ENCODE measurements around the gene ARHGAP15.

Gene ARHGAP15

DNA sequence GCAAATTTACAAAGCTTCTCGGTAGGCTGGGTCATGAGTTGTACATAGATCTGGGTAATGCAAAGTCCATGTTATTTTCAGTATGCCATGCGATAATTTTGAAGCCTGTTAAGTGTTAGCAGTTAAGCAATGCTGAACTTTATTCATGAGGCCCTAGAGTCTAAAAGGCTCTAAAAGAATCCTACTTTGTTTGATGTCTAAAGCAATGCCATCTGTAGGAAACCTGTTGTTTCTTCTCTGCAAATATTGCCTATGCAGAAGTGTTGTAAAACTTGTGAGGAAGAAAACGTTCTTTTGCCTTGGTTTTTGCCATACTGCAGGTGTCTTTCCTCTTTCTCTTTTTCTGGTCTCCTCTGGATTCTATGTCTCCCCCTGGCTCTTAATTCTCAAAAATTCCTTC lies 9.1 kb downstream of the ARHGAP15 start:
- no peaks in the 10 kb centered on the region for H3K4me1 ChIP-seq (ENCODE audit: low read depth, poor library complexity, severe bottlenecking)
- H3K27me3 ChIP-seq (ENCODE audit: insufficient read depth, low read depth) = no peaks in the 10 kb centered on the region
- no peaks in the 10 kb centered on the region; the same call in 1 of the 2 replicates for H3K79me2 ChIP-seq (ENCODE audit: insufficient read depth, low read depth)
- H3K36me3 ChIP-seq (ENCODE audit: insufficient read depth) = no peaks in the 10 kb centered on the region
- H2AFZ ChIP-seq (ENCODE audit: low read depth) = no peak overlapping the region
- H3K4me3 ChIP-seq (IDR thresholded peaks at IDR 0.05; ENCODE audit: insufficient read depth, low read depth, low read length) = no peak overlapping the region
- TF ChIP-seq, protein P1, sequence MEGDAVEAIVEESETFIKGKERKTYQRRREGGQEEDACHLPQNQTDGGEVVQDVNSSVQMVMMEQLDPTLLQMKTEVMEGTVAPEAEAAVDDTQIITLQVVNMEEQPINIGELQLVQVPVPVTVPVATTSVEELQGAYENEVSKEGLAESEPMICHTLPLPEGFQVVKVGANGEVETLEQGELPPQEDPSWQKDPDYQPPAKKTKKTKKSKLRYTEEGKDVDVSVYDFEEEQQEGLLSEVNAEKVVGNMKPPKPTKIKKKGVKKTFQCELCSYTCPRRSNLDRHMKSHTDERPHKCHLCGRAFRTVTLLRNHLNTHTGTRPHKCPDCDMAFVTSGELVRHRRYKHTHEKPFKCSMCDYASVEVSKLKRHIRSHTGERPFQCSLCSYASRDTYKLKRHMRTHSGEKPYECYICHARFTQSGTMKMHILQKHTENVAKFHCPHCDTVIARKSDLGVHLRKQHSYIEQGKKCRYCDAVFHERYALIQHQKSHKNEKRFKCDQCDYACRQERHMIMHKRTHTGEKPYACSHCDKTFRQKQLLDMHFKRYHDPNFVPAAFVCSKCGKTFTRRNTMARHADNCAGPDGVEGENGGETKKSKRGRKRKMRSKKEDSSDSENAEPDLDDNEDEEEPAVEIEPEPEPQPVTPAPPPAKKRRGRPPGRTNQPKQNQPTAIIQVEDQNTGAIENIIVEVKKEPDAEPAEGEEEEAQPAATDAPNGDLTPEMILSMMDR (conservative IDR thresholded peaks at IDR 0.05; ENCODE audit: low read depth, low read length) = no peak
- no peaks in the 10 kb centered on the region for H4K20me1 ChIP-seq (ENCODE audit: insufficient read depth)
- no peak overlapping the region for H3K9ac ChIP-seq
- H3K27ac ChIP-seq = no peak overlapping the region
- H3K4me2 ChIP-seq = no peak overlapping the region

DNA sequence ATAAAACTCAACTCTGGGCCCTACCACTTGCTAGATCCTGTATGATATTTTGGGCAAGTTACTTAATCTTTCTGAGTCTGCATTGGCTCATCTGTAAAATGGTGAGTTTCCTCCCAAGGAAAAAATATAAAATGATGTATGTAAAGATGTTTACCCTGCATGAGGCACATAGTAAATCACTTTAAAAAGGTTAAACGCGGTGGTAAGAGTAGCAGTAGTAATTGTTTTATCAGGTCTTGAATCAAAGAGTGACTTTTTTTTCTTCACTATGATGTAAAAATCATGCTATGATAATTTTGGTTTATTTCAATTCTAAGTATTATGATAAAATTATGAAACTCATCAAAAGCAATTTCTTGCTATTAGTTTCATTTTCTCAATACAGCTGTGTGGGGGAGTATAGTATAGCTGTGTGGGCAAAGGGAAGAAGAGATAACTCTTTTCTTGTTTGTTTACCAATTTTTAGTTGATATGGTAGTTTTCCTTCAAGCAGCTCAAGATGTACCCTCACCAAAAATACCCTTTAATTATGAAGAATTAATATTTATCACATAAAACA lies 10.7 kb downstream of the ARHGAP15 start:
- H3K4me3 ChIP-seq (IDR thresholded peaks at IDR 0.05; ENCODE audit: insufficient read depth, low read depth, low read length) = no peak overlapping the region
- no peaks in the 10 kb centered on the region for H3K36me3 ChIP-seq (ENCODE audit: insufficient read depth)
- no peak overlapping the region for H3K9ac ChIP-seq
- H4K20me1 ChIP-seq (ENCODE audit: insufficient read depth) = no peaks in the 10 kb centered on the region
- H2AFZ ChIP-seq (ENCODE audit: low read depth) = no peak overlapping the region
- H3K79me2 ChIP-seq (ENCODE audit: insufficient read depth, low read depth) = no peaks in the 10 kb centered on the region
- H3K27me3 ChIP-seq (ENCODE audit: insufficient read depth, low read depth) = no peaks in the 10 kb centered on the region
- no peak overlapping the region for H3K4me2 ChIP-seq
- no peak overlapping the region for H3K27ac ChIP-seq
- TF ChIP-seq, protein P1 (conservative IDR thresholded peaks at IDR 0.05; ENCODE audit: low read depth, low read length) = no peak
- no peaks in the 10 kb centered on the region for H3K4me1 ChIP-seq (ENCODE audit: low read depth, poor library complexity, severe bottlenecking)

DNA sequence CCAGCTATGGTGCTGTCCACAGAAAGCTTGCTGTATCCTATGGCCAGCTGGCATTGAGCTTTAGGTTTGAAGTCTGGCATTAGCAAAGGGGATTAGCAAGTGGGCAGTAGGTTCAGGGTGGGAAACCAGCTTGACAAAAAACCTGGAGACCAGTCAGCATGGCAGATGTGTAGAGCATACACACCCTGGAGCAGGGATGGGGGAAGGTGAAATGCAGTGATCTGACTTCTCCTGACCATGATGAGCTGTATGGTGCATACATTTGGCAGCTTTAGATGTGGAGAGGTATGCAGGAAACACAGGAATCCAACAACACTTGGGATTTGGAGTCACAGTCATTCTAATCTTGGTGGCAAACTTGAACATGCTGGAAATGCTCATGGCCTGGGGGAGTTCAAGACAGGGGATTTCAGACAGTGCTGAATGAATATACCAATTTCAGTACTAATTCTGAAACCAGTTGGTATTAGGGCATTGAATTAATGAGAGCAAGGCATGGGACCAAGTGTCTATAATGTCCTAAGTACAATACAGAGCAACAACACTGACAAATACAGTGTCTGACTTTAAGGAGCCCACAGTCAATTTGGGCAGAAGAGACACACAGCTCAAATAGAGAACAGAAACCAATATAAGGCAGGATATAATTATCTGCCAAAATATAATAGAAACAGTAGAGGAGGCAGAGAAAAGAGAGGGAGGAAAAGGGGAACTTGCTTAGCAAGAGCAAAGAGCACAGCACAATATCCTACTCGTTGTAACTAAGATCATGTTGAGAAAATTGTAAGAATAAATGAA lies 11.8 kb downstream of the ARHGAP15 start:
- no peak overlapping the region for H3K4me2 ChIP-seq
- no peak overlapping the region for H3K27ac ChIP-seq
- H2AFZ ChIP-seq (ENCODE audit: low read depth) = no peak overlapping the region
- no peak overlapping the region for H3K9ac ChIP-seq
- TF ChIP-seq, protein P1 (conservative IDR thresholded peaks at IDR 0.05; ENCODE audit: low read depth, low read length) = no peak
- no peaks in the 10 kb centered on the region for H3K79me2 ChIP-seq (ENCODE audit: insufficient read depth, low read depth)
- H3K36me3 ChIP-seq (ENCODE audit: insufficient read depth) = no peaks in the 10 kb centered on the region
- H3K27me3 ChIP-seq (ENCODE audit: insufficient read depth, low read depth) = no peaks in the 10 kb centered on the region
- no peaks in the 10 kb centered on the region for H3K4me1 ChIP-seq (ENCODE audit: low read depth, poor library complexity, severe bottlenecking)
- H4K20me1 ChIP-seq (ENCODE audit: insufficient read depth) = no peaks in the 10 kb centered on the region
- no peak overlapping the region for H3K4me3 ChIP-seq (IDR thresholded peaks at IDR 0.05; ENCODE audit: insufficient read depth, low read depth, low read length)

DNA sequence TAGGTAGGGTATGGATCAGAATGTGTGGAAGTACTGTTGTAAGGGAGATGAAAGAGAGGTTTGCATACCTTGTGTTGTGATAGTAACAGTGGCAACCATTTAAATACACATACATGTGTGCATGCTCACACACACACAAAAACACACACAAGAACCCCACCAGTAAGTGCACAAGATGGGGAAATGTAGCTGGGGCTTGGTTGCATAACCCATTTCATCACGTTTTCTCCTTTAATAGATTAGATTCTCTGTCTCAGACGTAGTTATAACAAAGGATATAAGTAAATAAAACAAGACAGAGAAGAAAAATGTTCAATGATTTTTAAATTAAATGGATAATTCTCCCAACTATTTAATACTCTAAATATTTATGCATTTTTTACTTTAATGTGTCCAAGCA lies 13.4 kb downstream of the ARHGAP15 start:
- no peaks in the 10 kb centered on the region for H3K36me3 ChIP-seq (ENCODE audit: insufficient read depth)
- H3K79me2 ChIP-seq (ENCODE audit: insufficient read depth, low read depth) = no peaks in the 10 kb centered on the region
- H2AFZ ChIP-seq (ENCODE audit: low read depth) = no peak overlapping the region
- H3K4me2 ChIP-seq = no peak overlapping the region
- H3K27me3 ChIP-seq (ENCODE audit: insufficient read depth, low read depth) = no peaks in the 10 kb centered on the region
- H4K20me1 ChIP-seq (ENCODE audit: insufficient read depth) = no peaks in the 10 kb centered on the region
- TF ChIP-seq, protein P1 (conservative IDR thresholded peaks at IDR 0.05; ENCODE audit: low read depth, low read length) = no peak
- no peak overlapping the region for H3K9ac ChIP-seq
- H3K4me3 ChIP-seq (IDR thresholded peaks at IDR 0.05; ENCODE audit: insufficient read depth, low read depth, low read length) = no peak overlapping the region
- no peak overlapping the region for H3K27ac ChIP-seq
- no peaks in the 10 kb centered on the region for H3K4me1 ChIP-seq (ENCODE audit: low read depth, poor library complexity, severe bottlenecking)

Measured in KMS-11 (cell line).